Measurements from ENCODE around the gene PRMT9. TPM values are rescaled to one million over a fixed set of nuclear protein-coding genes. Genes with fewer than 3 reads are reported as not detected.

Gene PRMT9
- total RNA-seq (10 to 100 TPM in 3 of 5 donors, 1 to 10 TPM in 2; 9.8 to 17.3 (median 12.3) TPM), total RNA-seq (9.3 to 82.4 (median 24.1) reads per million in 29 experiments)
- 13.9 TPM for total RNA-seq (2013)

DNA sequence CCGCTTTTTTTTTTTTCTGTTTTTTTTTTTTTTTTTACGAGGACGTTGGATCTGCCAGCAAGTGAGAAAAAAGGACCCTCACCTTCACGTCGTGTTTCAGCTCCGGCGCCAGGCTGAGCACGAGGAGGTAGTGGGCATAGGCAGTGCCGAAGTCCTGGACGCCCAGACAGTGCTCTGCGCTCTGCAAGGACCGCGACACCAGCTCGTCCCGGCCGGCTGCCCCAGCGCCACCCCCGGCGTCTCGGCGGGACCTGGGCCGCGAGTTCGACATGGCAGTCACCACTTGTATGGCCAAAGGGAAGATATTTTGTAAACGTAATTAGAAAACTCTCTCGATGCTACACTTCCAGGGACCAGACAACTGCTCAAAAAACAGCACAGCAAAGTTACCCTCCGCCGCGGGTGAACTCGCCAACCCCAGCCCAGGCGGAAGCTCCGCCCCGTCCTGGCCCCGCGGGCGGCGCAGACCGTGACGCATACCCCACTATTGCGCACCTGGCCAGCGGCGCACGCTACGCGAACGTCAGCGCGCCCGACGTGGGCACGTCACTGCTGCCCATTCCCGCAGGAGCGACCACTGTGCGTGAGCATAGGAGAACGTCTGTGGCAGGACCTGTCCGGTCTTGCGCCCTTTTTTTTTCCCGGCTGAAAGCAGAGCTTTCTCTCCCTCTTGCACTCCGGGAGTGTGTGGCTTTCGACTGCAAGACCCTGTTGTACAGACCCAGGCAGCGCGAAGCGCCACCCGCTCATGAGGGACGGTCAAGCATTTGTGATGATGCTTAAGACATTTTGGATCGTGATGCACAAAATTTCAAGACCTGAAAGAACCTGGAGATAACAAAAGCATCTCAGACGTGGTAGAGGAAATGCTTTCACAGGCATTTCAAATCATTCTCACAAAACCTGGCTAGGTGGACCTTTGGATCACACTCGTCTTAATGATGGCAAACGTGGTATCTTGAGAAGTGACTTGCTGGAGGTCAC, at the start of gene PRMT9:
TSS of gene PRMT9 (minus strand) at position 447 of the 984 bp plus-strand sequence. CDS start at position 271, 176 bp downstream.
- DNase-seq (peak; percentile 73 to 92 (median 83)), ATAC-seq (replicated peaks in 1 of 4) (peak; percentile 97 to 100 (median 99))
- H3K4me1 ChIP-seq (ENCODE audit: control insufficient read depth in 1 of 2, extremely low read depth in 1 of 2, insufficient read depth in 2 of 2, low read length in 2 of 2), result peaks cover 3 to 11% of the 10 kb centered on the region in 2 experiments
- peaks cover 31 to 40% (median 33%) of the 10 kb centered on the region in 3 donors for H3K4me1 Mint-ChIP-seq
- H3K27me3 Mint-ChIP-seq, result peaks cover 8 to 10% of the 10 kb centered on the region in 2 donors
- peaks cover 9% of the 10 kb centered on the region for H3K36me3 Mint-ChIP-seq
- H3K27ac Mint-ChIP-seq, result peak within 1 kb of the TSS; percentile 95
- H3K27ac ChIP-seq (ENCODE audit: low read length), result peak within 1 kb of the TSS; percentile 87
- H3K36me3 ChIP-seq (ENCODE audit: control insufficient read depth in 2 of 2, extremely low read depth in 1 of 2, insufficient read depth in 1 of 2, low read length in 1 of 2), result peaks cover 0 to 5% of the 10 kb centered on the region in 2 donors
- CTCF ChIA-PET, result interaction anchor here (0.6 to 2.8 kb wide), 6 partner anchors 41 to 759 kb away, joined by 3 to 28 read pairs (median 4); partner anchors contain the start of genes TMEM184C (in 2 of the 2) and ARHGAP10 (in 1 of the 2)
- 0% methylated on average over 42 of the region's 69 CpGs for WGBS (ENCODE audit: insufficient coverage)
- no peaks in the 10 kb centered on the region for H3K9me3 Mint-ChIP-seq
- H3K4me3 ChIP-seq (ENCODE audit: control insufficient read depth in 1 of 2, extremely low read depth in 1 of 2, low read length in 1 of 2), result peak within 1 kb of the TSS; percentile 73 to 99
- H3K4me3 Mint-ChIP-seq, result peak within 1 kb of the TSS; percentile 90 to 93 (median 93)
- POLR2A ChIA-PET, result interaction anchor here (0.5 to 3.7 kb wide), 15 partner anchors 13 to 1097 kb away, joined by 3 to 47 read pairs (median 4); partner anchors contain the start of genes TMEM184C (in 2 of the 2) and ARHGAP10 (in 1 of the 2)
- no peaks in the 10 kb centered on the region for H3K27me3 ChIP-seq (replicated peaks in 1 of 2; ENCODE audit: control insufficient read depth in 2 of 2, extremely low read depth in 1 of 2, insufficient read depth in 2 of 2, low read length in 1 of 2)
- H3K9me3 ChIP-seq, result no peaks in the 10 kb centered on the region

DNA sequence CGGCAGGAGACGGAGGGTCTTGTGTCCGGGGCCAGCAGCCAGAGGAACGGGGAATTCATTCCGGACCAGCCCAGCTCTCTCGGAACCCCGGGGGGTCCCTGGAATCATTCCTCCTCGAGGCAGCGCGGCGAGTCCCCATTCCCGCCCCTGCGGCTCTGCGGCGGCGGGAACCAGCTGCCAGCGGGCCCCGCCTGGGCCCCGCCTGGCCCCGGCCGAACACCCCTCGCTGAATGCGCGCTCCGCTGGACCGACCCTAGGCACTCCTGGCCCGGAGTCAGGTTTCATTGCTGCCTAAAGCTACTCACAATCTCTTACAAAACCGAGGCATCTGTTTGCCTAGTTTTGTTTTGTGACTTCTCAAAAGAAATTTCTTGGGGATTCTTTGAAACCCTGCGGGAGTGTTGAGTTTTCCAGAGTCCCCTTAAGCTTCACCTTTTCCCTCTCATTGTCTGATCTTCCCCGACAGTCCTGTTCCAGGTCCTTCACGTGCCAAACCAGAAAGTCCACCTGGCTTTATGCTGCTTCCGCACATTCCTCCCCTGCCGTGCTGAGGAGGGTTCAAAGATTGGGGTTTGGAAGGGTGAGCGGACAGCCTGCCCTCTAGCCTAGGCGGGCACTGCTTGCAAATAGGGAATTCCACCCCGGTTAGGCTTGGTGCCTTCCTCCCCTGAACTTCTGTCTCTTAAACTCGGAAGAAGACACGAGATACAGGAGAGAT, 48.7 kb upstream of the PRMT9 start:
- peak overlapping the region; percentile 83 to 88 for H3K4me3 ChIP-seq (ENCODE audit: control insufficient read depth in 1 of 2, extremely low read depth in 1 of 2, low read length in 1 of 2)
- ChIA-PET POLR2A (interaction anchor here (0.6 to 1.3 kb wide), 5 partner anchors 48 to 116 kb away, joined by 3 to 5 read pairs (median 4); partner anchors contain the start of genes TMEM184C (in 2 of the 2) and PRMT9 (in 1 of the 2)), CTCF (interaction anchor here (0.7 to 4.5 kb wide), 8 partner anchors 8 to 134 kb away, joined by 3 to 43 read pairs (median 4); partner anchors contain the start of genes PRMT9 (in 1 of the 2) and TMEM184C (in 1 of the 2))
- peak overlapping the region; percentile 85 to 94 (median 91) for H3K4me3 Mint-ChIP-seq
- H3K4me1 Mint-ChIP-seq, result peaks cover 30 to 40% (median 37%) of the 10 kb centered on the region in 3 donors
- peak overlapping the region; percentile 69 for H3K27ac ChIP-seq (ENCODE audit: low read length)
- H3K36me3 Mint-ChIP-seq, result no peaks in the 10 kb centered on the region
- DNase-seq, result peak in 5 of 35 experiments; percentile 2 to 28 (median 3)
- peaks cover 0 to 3% of the 10 kb centered on the region in 2 experiments for H3K27me3 ChIP-seq (replicated peaks in 1 of 2; ENCODE audit: control insufficient read depth in 2 of 2, extremely low read depth in 1 of 2, insufficient read depth in 2 of 2, low read length in 1 of 2)
- no peaks in the 10 kb centered on the region for H3K36me3 ChIP-seq (ENCODE audit: control insufficient read depth in 2 of 2, extremely low read depth in 1 of 2, insufficient read depth in 1 of 2, low read length in 1 of 2)
- peaks cover 0 to 4% of the 10 kb centered on the region in 2 donors for H3K27me3 Mint-ChIP-seq
- peak in 3 of 4 experiments; percentile 3 to 17 (median 14) for ATAC-seq (replicated peaks in 1 of 4)
- H3K4me1 ChIP-seq (ENCODE audit: control insufficient read depth in 1 of 2, extremely low read depth in 1 of 2, insufficient read depth in 2 of 2, low read length in 2 of 2), result peaks cover 6 to 27% of the 10 kb centered on the region in 2 experiments
- H3K9me3 ChIP-seq, result no peaks in the 10 kb centered on the region
- no peaks in the 10 kb centered on the region for H3K9me3 Mint-ChIP-seq
- peak overlapping the region; percentile 10 to 81 for H3K27ac Mint-ChIP-seq
- 3% methylated on average over 30 of the region's 38 CpGs for WGBS (ENCODE audit: insufficient coverage)

DNA sequence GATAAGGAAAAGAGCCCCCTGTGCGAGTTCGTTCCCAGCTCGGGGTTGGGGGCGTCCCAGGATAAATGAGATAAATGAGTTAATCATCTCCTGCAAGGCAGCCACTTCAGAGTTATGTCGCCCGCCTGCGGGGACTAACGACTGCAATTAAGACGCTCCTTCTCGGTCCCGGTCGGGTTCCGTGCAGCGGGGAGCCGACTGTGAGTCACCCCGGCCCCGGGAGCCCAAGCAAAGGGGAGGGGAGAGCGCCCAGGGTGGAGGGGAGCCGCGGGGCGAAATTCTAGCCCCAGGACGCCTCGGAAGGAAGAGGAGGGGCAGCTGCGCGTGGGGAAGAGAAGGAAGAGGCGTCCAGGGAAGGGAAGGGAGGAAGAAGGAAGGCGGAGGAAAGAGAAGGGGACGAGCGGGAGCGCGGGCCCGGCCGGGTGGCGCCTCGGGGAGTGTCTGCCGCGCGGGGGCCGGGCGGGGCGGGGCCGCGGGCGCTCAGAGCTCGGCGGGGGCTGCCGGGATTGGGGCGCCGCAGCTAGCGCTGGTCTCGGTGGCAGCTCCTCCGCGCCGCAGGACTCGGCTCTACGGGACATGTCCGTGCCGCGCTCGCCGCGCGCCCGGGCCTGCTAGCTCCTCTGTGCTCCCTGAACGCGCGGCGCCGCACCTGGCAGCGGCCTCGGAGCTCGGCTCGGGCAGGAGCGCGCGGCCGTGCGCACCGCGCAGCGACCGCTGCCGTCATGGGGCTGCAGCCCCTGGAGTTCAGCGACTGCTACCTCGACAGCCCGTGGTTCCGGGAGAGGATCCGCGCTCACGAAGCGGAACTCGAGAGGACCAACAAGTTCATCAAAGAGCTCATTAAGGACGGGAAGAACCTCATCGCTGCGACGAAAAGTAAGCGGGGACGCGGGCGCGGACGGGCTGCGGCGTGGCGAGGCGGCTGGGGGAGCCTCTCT, 47.9 kb upstream of the PRMT9 start, which contains the start of gene ARHGAP10:
TSS of gene ARHGAP10 (plus strand) at position 509 of the 938 bp plus-strand sequence. CDS start at position 723, 214 bp downstream.
- CTCF ChIA-PET, result interaction anchor here (0.5 to 4.5 kb wide), 13 partner anchors 9 to 1278 kb away, joined by 3 to 43 read pairs (median 4); partner anchors contain the start of genes PRMT9 (in 1 of the 2) and TMEM184C (in 1 of the 2)

GRCh38 chr4:147730333-147730732, 46.4 kb upstream of the PRMT9 start:
- H3K9me3 Mint-ChIP-seq, result no peaks in the 10 kb centered on the region
- Histone ChIP-seq H3K36me3 (ENCODE audit: control insufficient read depth in 2 of 2, extremely low read depth in 1 of 2, insufficient read depth in 1 of 2, low read length in 1 of 2) (no peaks in the 10 kb centered on the region), H3K4me1 (ENCODE audit: control insufficient read depth in 1 of 2, extremely low read depth in 1 of 2, insufficient read depth in 2 of 2, low read length in 2 of 2) (peaks cover 6 to 27% of the 10 kb centered on the region in 2 experiments), H3K4me3 (ENCODE audit: control insufficient read depth in 1 of 2, extremely low read depth in 1 of 2, low read length in 1 of 2) (no peak overlapping the region), H3K9me3 (no peaks in the 10 kb centered on the region), H3K27ac (ENCODE audit: low read length) (no peak overlapping the region), H3K27me3 (replicated peaks in 1 of 2; ENCODE audit: control insufficient read depth in 2 of 2, extremely low read depth in 1 of 2, insufficient read depth in 2 of 2, low read length in 1 of 2) (peaks cover 0 to 3% of the 10 kb centered on the region in 2 experiments)
- DNase-seq, result no peak
- peaks cover 29 to 35% (median 32%) of the 10 kb centered on the region in 3 donors for H3K4me1 Mint-ChIP-seq
- no peak overlapping the region for H3K4me3 Mint-ChIP-seq
- ATAC-seq (replicated peaks in 1 of 4), result no peak
- ChIA-PET POLR2A (no interaction called here), CTCF (interaction anchor here in 1 of 2 donors (0.5 to 4.5 kb wide), 2 partner anchors 9 to 136 kb away, joined by 4 to 43 read pairs; no protein-coding TSS in a partner anchor)
- H3K27ac Mint-ChIP-seq, result peak overlapping the region in 1 of 2 donors; percentile 43
- H3K36me3 Mint-ChIP-seq, result no peaks in the 10 kb centered on the region
- WGBS (ENCODE audit: insufficient coverage), result no CpG with 5 or more reads among the region's 4 CpGs
- peaks cover 0 to 2% of the 10 kb centered on the region in 2 donors for H3K27me3 Mint-ChIP-seq

More for the DNA sequence above, 47.9 kb upstream of the PRMT9 start, which contains the start of gene ARHGAP10:
- Mint-ChIP-seq H3K27ac (peak within 1 kb of the TSS; percentile 78 to 82), H3K4me1 (peaks cover 30 to 40% (median 37%) of the 10 kb centered on the region in 3 donors), H3K36me3 (no peaks in the 10 kb centered on the region), H3K27me3 (peaks cover 0 to 4% of the 10 kb centered on the region in 2 donors), H3K9me3 (no peaks in the 10 kb centered on the region), H3K4me3 (peak within 1 kb of the TSS; percentile 85 to 94 (median 91))
- H3K36me3 ChIP-seq (ENCODE audit: control insufficient read depth in 2 of 2, extremely low read depth in 1 of 2, insufficient read depth in 1 of 2, low read length in 1 of 2), result no peaks in the 10 kb centered on the region
- peaks cover 6 to 27% of the 10 kb centered on the region in 2 experiments for H3K4me1 ChIP-seq (ENCODE audit: control insufficient read depth in 1 of 2, extremely low read depth in 1 of 2, insufficient read depth in 2 of 2, low read length in 2 of 2)
- ATAC-seq (replicated peaks in 1 of 4) (peak; percentile 73 to 78 (median 78)), DNase-seq (peak; percentile 32 to 73 (median 49))
- H3K27ac ChIP-seq (ENCODE audit: low read length), result peak within 1 kb of the TSS; percentile 87
- peak within 1 kb of the TSS; percentile 83 to 88 for H3K4me3 ChIP-seq (ENCODE audit: control insufficient read depth in 1 of 2, extremely low read depth in 1 of 2, low read length in 1 of 2)
- H3K9me3 ChIP-seq, result no peaks in the 10 kb centered on the region
- POLR2A ChIA-PET, result interaction anchor here (0.6 to 1.3 kb wide), 11 partner anchors 8 to 1178 kb away, joined by 3 to 9 read pairs (median 4); partner anchors contain the start of genes PRMT9 (in 1 of the 2) and TMEM184C (in 1 of the 2)
- under 1% methylated on average over 101 of the region's 106 CpGs for WGBS (ENCODE audit: insufficient coverage)
- H3K27me3 ChIP-seq (replicated peaks in 1 of 2; ENCODE audit: control insufficient read depth in 2 of 2, extremely low read depth in 1 of 2, insufficient read depth in 2 of 2, low read length in 1 of 2), result peaks cover 0 to 3% of the 10 kb centered on the region in 2 experiments

Data from T-cell (primary cell).